Activated T-cell treated with anti-CD3 and anti-CD28 coated beads, Interleukin-2, amount 50 U/mL, for 48 hours (primary cell): ENCODE measurements around the gene NEURL1B.

ENCODE experiments used
- DNase-seq, 2 experiments: peaks; one replicate each; pipeline ENCODE4 v3.0.0-alpha.2; 2020

NEURL1B gene

GRCh38 chr5:172740428-172741205 lies 99.6 kb downstream of the NEURL1B start:
- no peak for DNase-seq
